ENCODE measurements around the gene RNU6-8.
A peak's percentile ranks its signal among the peaks of the same experiment; 100 is the strongest.

The RNU6-8 gene

DNA sequence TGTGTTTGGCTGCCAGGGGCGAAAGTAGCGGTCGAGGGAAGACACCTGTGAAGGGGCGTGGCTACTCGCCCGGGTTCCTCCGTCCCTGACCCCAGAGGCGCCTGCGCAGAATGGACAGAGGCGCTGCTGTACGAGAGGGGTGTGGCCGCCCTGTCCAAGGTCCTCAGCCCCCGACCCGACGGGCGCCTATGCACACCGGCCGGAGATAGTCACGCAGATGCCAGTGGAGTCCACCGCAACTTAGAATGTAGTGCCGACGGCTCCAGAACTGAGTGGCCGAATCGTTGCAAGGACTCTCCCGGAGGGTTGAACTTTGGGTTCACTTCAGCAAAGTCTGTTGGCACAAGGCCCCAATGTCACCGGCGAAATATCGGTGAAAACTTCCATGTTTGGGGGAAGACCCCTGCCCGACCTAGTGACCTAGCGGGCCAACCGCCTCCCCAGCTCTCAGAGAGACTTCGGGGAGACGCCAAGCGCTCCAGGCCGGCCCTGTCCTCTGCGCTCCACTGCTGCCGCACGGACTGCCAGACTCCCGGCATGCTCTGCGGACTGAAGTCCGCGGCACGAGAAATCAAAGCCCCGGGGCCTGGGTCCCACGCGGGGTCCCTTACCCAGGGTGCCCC lies 1.8 kb downstream of the RNU6-8 start:
- DNase-seq (ENCODE audit: low read depth): peak; percentile 65
- TF ChIP-seq POLR2A (IDR thresholded peaks at IDR 0.05; ENCODE audit: extremely low read depth, insufficient read length): no peak
- TF ChIP-seq, protein P1, sequence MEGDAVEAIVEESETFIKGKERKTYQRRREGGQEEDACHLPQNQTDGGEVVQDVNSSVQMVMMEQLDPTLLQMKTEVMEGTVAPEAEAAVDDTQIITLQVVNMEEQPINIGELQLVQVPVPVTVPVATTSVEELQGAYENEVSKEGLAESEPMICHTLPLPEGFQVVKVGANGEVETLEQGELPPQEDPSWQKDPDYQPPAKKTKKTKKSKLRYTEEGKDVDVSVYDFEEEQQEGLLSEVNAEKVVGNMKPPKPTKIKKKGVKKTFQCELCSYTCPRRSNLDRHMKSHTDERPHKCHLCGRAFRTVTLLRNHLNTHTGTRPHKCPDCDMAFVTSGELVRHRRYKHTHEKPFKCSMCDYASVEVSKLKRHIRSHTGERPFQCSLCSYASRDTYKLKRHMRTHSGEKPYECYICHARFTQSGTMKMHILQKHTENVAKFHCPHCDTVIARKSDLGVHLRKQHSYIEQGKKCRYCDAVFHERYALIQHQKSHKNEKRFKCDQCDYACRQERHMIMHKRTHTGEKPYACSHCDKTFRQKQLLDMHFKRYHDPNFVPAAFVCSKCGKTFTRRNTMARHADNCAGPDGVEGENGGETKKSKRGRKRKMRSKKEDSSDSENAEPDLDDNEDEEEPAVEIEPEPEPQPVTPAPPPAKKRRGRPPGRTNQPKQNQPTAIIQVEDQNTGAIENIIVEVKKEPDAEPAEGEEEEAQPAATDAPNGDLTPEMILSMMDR (IDR thresholded peaks at IDR 0.05; ENCODE audit: low read depth, low read length): no peak
- TF ChIP-seq, protein P2, sequence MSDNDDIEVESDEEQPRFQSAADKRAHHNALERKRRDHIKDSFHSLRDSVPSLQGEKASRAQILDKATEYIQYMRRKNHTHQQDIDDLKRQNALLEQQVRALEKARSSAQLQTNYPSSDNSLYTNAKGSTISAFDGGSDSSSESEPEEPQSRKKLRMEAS (IDR thresholded peaks at IDR 0.05; ENCODE audit: low read depth, low read length): no peak
- no peak for TF ChIP-seq MYC (IDR thresholded peaks at IDR 0.05; ENCODE audit: low read depth, low read length)
- H3K4me3 ChIP-seq (ENCODE audit: low read depth, low read length): peak overlapping the region; percentile 70

DNA sequence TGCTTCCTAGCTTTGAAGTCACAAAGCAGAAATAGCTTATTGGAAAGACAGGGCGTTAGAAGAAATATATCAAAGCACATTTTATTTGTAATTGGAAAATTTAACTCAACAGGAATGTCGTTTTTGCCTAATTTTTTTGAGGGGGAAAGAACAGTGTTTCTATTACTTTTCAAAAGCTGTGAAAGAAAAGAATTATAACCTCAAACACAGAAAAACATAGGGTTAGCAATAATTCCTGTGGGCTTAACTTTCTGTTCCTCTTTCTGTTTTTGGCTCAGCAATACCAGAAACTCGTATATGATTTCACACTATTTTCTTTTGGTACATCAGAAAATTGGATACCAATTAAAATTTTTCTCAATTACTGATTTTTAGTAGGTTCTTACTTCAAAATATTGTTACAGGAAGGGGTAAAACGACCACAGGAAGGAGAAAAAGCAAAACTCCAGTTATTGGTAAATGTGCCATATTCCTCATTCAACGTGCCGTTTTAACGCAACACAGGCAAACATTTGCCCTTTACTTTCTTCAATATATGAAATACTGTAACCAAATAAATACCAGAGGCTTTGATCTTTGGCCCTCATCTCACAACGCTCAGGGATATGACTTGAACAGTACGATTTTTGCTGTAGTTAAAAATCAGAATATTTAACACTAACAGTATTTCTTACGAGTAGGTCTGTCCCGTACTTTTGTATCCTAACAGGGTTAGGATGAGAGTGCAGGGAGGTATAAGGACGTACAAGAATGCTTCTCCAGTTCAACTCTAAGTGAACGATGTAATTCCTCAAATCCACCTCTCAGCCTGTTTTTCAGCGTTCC lies 2.5 kb downstream of the RNU6-8 start:
- H3K4me3 ChIP-seq (ENCODE audit: low read depth, low read length): peak overlapping the region; percentile 70
- TF ChIP-seq MYC (IDR thresholded peaks at IDR 0.05; ENCODE audit: low read depth, low read length): no peak
- TF ChIP-seq, protein P1 (IDR thresholded peaks at IDR 0.05; ENCODE audit: low read depth, low read length): no peak
- TF ChIP-seq, protein P2 (IDR thresholded peaks at IDR 0.05; ENCODE audit: low read depth, low read length): no peak
- TF ChIP-seq POLR2A (IDR thresholded peaks at IDR 0.05; ENCODE audit: extremely low read depth, insufficient read length): no peak
- peak; percentile 16 for DNase-seq (ENCODE audit: low read depth)

DNA sequence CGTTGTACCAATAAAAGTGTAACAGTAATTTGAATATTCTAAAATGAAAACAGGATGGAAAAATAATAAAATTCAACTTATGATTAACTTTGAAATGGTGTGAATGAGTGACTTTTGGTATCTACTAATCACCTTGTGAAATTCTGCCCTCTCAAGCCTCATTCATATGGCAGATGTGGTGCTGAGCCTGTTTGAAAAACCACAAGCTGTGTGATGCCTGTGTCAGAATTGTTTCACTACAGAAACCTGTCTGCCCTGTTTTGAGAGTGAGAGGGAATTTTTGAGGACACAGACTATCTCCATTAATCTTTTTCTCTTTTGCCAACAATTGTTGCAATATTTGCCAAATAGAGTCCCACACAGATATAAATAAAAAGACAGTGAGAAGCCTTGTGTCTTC lies 5.2 kb downstream of the RNU6-8 start:
- H3K4me3 ChIP-seq (ENCODE audit: low read depth, low read length): no peak overlapping the region
- TF ChIP-seq POLR2A (IDR thresholded peaks at IDR 0.05; ENCODE audit: extremely low read depth, insufficient read length) (no peak), MYC (IDR thresholded peaks at IDR 0.05; ENCODE audit: low read depth, low read length) (no peak)
- TF ChIP-seq, protein P2 (IDR thresholded peaks at IDR 0.05; ENCODE audit: low read depth, low read length): no peak
- TF ChIP-seq, protein P1 (IDR thresholded peaks at IDR 0.05; ENCODE audit: low read depth, low read length): no peak
- no peak for DNase-seq (ENCODE audit: low read depth)

DNA sequence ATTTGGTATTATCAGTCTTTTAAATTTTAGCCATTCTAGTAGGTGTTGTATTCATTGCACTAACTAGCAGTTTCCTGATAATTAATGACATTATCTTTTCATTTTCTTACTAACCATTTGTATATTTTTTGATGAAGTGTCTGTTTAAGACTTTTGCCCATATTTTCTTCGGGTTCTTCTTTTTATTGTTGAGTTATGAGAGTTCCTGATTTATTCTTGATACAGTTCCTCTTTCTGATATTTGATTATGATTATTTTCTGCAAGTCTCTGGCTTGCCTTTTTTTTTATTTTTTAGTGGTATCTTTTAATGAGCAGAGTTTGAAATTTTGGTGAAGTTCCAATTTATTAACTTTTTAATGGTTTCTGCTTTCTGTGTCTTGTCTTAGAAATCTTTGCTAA lies 7.4 kb downstream of the RNU6-8 start:
- H3K4me3 ChIP-seq (ENCODE audit: low read depth, low read length): no peak overlapping the region
- no peak for TF ChIP-seq MYC (IDR thresholded peaks at IDR 0.05; ENCODE audit: low read depth, low read length)
- TF ChIP-seq, protein P2 (IDR thresholded peaks at IDR 0.05; ENCODE audit: low read depth, low read length): no peak
- TF ChIP-seq POLR2A (IDR thresholded peaks at IDR 0.05; ENCODE audit: extremely low read depth, insufficient read length): no peak
- TF ChIP-seq, protein P1 (IDR thresholded peaks at IDR 0.05; ENCODE audit: low read depth, low read length): no peak
- DNase-seq (ENCODE audit: low read depth): no peak

DNA sequence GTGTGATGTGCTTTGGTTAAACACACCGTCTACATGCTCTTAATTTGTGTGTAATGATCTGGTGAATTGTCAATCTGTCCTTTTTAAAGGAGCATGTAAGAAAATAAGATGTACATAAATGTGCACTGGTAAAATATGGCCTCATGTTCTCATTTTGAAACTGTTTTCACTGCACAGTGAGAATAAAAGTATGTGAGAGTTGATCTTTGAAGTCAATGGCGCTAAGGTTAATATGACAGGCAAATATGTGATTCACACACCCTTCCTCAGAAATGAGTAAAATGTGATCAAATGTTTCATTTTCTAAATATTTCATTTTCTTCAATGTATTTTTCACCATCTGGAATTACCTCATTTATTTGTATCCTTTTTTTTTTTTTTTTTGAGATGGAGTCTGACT lies 9.5 kb downstream of the RNU6-8 start:
- TF ChIP-seq, protein P2 (IDR thresholded peaks at IDR 0.05; ENCODE audit: low read depth, low read length): no peak
- TF ChIP-seq, protein P1 (IDR thresholded peaks at IDR 0.05; ENCODE audit: low read depth, low read length): no peak
- TF ChIP-seq POLR2A (IDR thresholded peaks at IDR 0.05; ENCODE audit: extremely low read depth, insufficient read length) (no peak), MYC (IDR thresholded peaks at IDR 0.05; ENCODE audit: low read depth, low read length) (no peak)
- H3K4me3 ChIP-seq (ENCODE audit: low read depth, low read length): no peak overlapping the region
- no peak for DNase-seq (ENCODE audit: low read depth)
